Activated CD8-positive, alpha-beta memory T cell treated with anti-CD3 and anti-CD28 coated beads, Interleukin-2, amount 50 U/mL, for 4 hours (primary cell): ENCODE results near the gene STK38L.

Experiments
- DNase-seq: peaks from one replicate; pipeline ENCODE4 v3.0.0-alpha.2; 2020

The STK38L gene

DNA sequence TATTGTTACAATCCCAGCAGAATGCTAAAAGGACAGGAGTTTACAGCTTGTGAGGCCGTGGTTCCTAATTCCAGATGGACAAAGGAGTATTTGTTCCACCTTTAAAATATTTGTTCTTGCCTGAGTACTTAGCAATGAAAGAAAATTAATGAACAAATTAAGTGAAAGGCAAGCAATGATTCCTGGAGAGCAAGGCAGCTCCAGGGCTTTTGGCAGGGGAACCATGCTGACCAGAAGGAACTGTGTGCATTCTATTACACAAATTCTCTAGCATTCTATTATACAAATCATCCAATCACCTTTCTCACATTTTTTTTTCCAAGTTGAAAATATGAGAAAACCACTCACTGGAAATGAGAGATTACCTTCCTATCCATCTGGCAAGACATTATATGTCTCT, 86.8 kb downstream of the STK38L start:
- DNase-seq: no peak

DNA sequence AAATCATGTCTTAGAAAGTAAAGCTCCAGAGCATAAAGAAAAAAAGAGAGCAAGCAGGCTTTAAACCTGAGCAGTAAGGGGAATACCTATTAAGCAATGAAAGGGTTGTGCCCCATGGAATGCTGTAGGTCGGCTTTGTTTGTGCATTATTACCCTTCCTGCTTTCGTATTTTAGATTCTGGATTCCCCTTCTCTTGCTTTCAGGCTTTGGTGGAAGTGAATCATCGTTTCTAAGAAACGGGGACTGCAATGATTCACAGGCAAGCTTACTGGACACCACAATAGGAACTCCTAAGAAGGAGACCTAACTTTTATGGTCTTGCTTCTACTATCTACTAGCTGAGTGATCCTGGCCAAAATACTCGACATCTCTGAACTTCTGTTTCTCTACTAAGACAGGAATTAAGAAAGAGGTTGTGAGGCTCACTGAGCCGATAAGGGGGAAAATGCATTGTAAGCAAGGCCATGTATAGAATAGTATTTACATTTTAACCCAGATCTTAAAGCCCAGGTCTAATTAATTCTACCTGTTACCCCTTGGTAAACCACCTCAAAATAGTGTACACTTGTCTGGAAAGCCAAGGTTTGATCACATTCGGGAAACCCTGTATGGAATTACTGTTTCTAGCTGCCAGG, 87.3 kb downstream of the STK38L start:
- DNase-seq: no peak

DNA sequence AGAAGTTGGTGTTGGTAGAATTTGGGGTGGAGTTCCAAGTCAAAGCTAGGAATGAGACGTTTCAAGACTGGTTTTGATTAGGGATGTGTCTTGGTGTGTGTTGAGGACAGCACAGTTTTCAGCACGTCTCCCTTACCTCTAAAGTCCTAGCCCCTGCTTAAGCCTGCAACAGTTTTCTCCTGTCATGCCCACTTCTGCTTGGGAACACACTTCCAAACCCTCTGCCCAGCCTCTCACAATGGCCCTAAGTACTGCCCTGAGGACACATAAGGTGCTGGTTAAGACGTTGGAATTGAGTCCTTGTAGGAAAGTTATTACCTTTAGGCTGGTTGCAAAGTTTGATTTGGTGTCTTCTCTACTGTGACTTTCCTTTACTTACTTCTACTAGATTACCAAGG, 87.8 kb downstream of the STK38L start:
- DNase-seq: no peak

DNA sequence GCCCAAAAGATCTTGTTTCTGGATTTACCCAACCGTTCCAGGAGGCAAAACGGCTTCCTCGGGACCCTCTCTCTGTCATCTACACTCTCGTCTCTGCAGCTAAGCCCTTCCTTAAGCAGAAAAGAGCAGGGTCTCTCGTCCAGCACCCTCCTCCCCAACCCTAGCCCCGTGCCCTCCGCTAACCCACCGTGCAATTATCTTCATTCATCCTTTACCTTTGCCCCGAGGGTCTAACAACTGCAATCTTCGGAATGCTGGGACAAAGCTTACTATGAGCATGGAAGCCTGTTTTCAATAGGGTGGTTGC, 88.3 kb downstream of the STK38L start:
- no peak for DNase-seq

DNA sequence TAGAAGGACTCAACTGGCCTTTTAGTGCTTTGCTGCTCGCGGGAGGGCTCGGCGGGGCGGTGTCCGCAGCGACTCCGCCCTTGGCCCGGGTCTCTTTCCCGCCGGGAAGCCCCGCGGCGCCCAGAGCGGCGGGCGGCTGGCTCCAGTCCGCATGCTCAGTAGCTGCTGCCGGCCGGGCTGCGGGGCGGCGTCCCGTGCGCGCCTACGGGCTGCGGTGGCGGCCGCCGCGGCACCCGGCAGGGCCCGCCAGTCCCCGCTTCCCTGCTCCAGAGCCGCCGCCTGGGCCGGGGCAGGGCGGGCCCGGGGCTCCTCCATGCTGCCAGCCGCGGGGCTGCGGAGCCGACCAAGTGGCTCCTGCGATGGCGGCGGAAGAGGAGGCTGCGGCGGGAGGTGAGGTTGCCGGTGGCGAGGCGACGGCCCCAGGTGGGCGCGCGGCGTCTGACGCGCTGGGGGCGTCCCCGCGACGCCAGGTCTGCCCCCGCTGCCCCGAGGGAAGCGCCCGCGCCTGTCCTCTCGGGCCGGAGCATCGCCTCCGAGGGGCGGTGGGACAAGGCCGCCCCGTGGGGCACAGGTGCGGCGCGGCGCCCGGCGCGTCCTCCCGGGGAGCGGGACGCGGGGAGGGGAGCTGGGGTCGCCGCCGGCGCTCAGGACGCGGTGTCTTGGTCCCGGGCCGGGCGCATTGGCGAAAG, 88.8 kb downstream of the STK38L start, which contains the start of gene BMAL2:
BMAL2 (plus strand) TSS at position 123 of the 689 bp plus-strand sequence; CDS start at position 360, 237 bp downstream.
- DNase-seq: peak; percentile 31

DNA sequence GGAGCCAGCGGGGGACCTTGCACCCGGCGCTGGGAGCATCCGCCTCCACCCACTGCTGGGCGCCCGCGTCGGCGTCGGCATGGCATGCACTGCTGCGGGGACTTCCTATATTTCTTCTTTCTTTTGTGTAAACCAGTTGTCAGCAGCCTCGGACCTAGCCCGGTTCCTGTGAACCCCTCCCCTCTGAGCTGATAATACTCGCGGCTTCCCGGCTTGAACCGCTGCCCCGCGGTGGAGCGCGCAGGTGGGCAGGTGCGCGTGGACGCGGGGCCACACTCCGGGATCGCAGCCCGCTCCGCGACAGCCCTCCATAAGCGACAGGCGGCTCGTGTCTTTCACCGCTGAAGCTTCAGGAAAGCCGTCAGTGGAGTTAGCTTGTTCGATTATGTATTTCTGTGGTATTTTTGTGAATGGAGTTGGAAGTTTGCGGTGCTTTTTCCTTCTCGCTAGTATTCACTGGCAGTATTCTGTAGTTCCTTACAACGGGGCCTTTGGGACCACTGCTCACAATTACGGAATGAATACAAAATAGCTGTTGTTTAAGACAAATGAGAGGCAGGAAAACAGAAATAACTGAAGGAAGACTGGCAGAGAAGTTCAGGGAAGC, 89.4 kb downstream of the STK38L start:
- peak; percentile 26 for DNase-seq

DNA sequence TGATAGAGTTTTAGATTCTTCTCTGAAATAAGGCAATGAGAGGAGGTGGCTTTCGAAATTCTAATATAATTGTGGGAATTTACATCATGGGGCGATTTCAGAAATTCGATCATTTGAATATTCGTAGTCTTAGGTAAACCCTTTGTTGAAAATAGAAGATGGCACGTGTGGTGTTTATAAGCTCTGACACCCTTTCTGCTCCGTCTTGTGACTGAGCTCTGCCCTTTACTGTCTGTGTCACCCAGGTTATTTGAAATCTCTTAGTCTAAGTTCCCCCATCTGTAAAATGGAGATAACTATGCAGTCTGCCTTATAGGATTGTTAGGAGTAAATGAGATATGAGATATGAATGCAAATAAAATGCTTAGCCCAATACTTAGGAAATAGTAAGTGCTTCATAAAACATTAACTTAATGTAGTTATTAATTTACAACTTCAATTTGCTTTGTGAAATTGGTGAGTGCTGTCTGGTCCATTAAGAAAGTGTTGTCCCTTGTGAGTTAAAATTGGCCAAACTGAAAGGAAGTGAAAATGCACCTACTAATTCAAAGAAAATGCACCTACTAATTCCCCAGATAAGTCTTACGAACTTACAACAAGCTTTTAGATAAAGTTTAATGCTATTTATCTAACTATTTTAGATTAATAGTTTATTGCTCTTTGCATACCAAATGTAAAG, 90.1 kb downstream of the STK38L start:
- no peak for DNase-seq

DNA sequence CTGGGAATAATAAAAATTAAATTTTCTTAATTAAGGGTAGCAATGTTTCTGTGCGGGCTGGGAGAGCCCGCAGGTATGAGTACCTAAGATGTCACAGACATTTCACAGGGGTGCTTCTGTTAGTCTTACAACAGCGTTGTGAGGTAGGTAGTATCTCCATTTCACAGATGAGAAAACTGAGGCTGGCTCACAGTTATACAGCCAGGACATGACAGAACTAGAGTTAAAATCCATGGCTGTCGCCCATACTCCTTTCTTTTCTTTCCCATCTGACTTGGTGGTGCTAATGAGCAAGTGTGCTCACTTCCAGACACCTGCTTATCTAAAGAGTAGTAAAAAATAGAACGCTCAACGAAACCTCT, 90.6 kb downstream of the STK38L start:
- DNase-seq: no peak

DNA sequence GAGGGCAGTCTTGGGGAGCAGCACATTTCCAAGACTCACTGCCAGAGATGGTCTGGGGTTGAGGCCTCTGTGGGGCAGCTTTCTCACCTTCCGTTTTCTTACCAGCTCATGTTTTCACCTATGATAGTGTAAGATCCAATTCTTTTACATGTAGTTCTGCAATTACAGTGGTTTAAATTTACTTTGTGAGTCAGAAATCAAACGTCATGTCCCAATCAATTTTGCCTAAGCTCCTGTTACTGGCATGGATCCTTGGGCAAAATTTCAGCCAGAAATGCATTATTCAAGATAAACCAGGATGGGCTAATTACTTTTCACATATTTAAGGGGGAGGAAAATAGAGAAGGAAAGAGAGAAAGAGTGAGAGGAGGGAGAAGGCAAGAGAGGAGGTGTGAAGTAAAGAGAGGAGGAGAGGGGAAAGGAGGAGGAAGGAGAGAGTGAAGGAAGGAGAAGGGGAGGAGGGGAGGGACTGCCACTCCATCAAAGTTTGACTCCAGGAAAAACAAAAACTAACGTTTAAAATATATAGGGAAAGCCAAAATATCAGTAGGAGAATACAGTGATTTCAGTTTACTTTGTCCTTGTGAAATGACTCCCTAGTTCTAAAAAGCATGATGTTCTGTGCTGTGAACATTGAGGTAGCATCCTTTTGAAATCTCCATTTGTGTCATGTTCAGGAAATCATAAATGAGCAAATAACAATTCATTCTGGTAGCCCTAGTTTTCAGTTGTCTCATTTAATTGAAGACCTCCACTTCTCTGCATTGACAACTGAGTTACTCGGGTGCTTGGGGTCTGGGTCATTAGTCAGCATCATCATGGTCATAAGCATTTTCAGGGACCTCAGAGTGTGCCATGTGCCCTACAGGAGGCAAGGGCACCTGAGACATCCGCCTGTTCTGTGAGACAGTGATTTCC, 91.5 kb downstream of the STK38L start:
- no peak for DNase-seq

DNA sequence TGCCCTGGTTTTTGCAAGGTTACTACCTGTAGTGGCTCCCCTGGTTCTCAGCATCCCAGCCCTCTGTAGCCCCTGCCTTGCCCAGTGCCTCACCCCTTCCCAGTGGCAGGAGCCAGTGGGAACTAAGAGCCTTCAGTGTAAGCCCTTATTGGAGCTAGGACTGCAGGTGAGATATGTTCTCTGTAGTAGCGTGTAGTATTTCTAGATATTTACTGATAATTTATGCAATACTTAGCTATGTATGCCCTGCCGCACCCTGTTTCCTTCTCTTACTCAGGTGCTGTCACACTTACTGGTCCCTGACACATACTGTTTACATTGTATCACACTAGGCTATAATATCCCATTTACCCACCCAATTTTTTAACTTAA, 92.2 kb downstream of the STK38L start:
- no peak for DNase-seq

DNA sequence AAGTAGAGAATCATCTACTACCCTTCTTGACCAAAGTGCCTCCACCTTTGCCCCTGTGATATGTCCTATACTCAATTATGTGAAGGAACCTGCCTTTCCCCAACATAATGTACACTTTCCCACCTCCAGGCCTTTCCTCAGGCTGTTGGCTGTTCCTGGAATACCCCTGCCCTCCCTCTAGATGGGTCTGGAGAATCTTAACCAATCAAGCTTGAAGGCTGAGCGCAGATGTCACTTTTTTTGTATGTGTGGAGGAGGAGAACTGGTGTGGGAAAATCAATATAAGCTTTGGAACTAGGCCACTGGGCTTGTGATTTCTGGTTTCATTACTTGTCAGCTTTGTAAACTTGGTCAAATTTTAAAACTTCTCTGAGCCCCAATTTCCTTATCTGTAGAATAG, 93.3 kb downstream of the STK38L start:
- DNase-seq: no peak

DNA sequence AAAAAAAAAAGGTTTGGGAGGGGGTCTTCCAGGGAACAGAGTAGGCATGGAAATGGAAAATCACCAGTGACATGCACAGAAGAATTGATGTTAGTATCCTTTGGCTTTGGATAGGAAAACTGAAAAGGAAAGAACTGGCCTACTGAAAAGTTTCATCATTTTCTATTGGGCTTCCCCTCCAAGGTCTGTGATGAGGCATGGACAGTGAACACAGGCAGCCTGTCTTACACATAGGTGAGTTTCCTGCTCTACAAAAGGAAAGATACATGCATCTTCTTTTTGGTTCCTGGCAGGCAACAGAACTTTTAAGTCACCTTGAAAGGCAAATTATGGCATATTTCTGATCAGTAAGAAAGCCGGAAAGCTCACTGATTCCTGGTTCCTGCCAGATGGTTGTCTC, 94.4 kb downstream of the STK38L start:
- DNase-seq: no peak

DNA sequence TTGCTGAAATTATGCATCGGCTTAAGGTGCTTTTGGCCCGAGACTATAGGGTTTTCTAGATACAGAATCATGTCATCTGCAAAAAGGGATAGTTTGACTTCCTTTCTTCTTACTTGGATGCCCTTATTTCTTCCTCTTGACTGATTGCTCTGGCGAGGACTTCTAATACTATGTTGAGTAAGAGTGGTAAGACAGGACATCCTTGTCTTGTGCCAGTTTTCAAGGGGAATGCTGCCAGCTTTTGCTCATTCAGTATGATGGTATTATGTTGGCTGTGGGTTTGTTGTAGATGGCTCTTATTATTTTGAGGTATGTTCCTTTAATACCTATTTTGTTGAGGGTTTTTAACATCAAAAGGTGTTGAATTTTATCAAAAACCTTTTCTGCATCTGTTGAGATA, 96.9 kb downstream of the STK38L start:
- no peak for DNase-seq

DNA sequence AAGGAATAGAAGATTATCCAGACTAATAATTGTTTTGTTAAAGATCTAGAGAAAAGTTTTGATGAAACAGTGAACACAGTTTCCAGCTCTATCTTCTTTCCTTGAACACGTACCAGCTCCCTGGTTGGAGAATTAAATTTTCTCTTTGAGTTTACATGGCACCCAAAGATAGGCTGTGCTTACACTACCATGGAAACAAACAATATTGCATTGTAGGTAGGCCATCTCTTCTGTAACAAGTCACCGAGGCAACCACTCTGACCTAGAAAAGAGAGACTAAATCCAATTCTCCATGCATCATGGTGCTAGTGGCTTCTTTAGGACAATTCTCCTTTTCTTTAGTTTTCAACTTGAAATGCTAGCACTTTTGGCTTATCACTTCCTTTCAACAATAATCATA, 98.5 kb downstream of the STK38L start:
- DNase-seq: no peak

DNA sequence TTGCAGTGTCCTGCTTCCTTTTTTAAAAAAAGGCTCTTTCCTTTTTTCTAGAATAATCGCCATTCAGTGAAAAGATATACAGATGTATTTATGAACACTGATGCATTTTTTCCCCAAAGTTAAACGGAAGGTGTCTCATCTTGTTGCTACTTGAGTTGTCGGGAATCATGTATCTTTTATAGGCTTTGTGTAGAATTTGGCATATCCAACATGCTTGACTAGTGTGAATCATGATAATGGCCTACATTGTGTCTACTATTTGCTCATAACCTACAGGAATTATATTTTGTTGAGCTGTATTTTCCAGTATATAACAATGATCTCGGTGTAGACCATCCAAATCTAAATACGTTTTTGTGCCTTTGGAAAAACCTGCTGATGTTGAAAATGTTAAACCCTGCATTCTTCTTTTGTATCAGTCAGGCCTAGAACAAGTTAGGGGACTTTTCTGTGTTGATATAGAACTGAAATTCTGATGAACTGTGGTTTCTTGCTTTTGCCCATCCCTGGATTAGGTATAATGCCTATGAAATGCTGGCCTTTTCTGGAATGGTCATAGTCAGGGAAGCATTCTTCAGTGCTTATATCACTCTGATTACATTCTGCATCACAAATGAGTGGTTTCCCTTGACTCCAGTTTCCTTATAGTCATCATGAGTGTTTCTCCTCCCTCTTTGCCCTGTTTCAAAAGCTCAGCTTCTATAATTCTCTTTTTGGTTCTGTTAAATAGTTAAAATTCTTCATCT, 99.3 kb downstream of the STK38L start:
- no peak for DNase-seq

DNA sequence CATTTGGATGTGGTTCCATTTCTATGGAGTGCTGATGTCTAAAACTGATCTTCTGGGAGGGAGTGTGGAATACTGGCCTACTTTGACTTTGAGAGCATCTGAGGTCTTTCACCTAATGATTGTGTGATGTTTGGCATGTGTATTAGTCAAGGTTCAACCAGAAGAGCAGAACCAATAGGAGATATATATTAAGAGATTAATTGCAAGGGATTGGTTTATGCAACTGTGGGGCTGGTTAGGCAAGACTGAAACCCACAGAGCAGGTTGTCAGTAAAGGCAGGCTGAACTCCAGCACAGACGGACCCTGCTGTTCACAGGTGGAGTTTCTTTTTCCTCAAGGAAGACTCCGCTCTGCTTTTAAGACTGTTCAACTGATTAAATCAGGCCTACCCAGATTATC, 100.2 kb downstream of the STK38L start:
- DNase-seq: no peak

DNA sequence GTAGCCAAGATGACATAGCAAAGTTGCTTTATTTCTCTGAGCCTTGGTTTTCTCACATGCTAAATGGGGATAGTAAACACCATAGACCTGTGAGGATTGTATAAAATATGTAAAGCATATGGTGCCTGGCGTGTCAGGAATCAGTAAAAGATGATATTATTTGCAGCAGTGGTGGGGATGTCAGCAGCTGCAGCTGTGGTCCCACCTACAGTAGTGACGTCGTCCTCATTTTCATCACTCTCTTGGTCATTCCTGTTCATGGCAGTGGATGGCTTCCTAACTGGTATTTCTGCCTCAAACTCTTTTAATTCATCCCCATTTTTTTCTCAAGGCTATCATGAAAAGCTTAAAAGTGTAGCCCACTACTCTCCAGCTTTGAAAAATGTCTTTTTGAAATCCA, 100.7 kb downstream of the STK38L start:
- no peak for DNase-seq

DNA sequence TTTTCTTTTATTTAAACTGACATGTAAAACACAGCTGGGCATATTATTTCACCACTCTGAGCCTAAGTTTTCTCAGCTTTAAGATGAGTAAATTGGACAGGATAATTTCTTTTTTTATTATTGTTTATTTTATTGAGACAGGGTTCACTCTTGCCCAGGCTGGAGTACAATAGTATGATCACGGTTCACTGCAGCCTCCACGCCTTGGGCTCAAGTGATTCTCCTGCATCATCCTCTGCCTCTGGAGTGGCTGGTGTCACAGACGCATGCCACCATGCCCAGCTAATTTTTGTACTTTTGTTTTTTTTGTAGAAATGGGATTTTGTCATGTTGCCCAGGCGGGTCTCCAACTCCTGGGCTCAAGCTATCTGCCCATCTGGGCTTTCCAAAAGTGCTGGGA, 101.3 kb downstream of the STK38L start:
- DNase-seq: no peak

DNA sequence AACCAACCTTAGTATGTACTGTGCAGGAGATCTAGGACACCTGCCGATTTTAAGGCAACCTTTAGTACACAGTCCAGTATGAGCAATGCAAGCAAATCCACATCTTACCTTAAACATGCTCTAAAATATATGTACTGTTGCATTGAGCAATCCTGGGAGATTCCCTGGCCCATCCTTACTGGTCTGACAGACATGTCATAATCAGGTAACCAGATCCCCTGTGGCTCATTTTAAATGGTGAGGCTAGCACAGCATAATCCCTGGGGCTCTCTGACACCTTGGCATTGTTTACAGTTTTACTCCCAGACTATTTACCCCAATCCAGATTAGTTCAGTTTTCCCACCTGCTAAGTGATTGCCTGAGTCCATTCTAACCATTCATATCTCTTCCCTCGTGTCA, 103.7 kb downstream of the STK38L start:
- DNase-seq: no peak

DNA sequence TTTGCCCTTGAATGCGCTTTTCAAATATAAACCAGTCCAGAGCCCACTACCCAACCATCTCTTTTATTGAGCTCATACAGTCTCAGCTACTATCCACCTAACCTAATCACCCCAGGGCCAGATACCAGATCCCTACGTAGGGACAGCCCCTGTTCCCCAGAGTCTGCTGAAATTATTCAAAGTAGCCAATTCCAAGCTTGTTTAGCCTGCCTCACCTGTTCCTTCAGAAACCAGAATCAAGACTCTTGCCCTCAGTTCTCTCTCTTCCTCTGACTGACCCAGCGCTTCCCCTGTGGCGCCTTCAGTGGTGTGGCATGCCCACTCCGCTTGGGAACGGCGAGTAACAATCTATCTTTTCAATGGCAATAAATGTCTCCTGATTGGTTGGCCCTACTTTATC, 107.4 kb downstream of the STK38L start:
- no peak for DNase-seq

DNA sequence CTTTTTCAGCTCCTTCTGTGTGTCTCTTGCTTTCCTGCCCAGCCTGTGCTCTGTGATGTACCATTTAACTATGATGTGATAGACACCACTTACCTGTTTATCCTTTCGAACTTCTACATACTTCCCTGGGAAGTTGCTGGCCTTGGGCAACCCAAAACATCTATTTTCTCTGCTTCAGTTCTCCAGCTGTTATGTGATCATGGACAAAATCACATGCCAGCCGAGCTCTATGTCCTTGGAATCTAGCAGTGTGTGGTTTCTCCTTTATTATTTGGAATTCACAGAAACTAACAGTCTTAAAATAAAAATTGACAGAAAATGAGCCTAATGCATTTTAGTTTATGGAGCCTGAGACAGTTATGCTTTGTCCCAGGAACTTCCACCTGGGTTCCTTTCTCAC, 111.4 kb downstream of the STK38L start:
- DNase-seq: no peak

DNA sequence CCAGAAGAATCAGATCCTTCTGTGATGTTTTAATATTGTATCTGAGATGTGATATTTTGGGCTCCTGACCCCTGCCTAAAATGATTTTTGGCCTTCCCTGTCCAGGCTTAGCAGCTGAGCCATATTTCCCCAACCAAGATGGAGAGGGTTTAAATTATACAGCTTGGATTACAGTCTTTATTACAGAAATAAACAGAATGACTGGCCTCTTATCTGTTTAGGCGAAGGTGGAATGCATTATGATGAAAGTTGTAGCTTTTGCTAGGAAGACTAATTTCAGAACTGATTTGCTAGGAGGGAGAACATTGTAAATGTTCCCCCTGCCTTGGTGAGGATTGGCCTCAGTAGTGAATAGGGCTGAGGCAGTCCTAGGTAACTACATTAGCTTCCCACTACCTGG, 111.9 kb downstream of the STK38L start:
- DNase-seq: no peak
